ENCODE data around the gene PRKAG3. TPM values are rescaled to one million over a fixed set of nuclear protein-coding genes. Genes with fewer than 3 reads are reported as not detected.

PRKAG3 gene
- total RNA-seq, 1 experiment from 2014 or later = not detected

DNA sequence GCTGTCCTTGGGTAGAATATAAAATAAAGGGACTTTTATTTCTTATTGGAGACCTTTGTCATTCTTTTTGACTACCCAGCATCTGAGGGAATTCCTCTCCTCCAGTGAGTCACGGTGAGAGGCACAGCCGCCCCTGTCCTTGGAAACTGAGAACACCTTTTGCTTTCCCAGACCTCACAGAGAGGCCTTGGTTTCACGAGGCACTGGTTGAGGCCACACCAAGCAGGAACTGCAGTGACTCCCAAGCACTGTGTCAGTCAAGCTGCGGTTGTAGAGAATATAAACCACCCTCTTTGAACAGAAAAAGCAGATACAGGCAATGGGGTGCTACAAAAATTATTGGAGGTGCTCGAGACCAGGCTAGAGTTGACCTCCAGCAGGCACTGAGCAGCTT lies 16.4 kb downstream of the PRKAG3 start:
- Mint-ChIP-seq H3K27ac (ENCODE audit: unreplicated experiment) (no peak overlapping the region), H3K4me3 (ENCODE audit: low read depth, unreplicated experiment) (no peak overlapping the region), H3K27me3 (ENCODE audit: unreplicated experiment) (no peaks in the 10 kb centered on the region), H3K9me3 (ENCODE audit: low read depth, unreplicated experiment) (no peaks in the 10 kb centered on the region), H3K36me3 (ENCODE audit: insufficient read depth, unreplicated experiment) (no peaks in the 10 kb centered on the region), H3K4me1 (ENCODE audit: low read depth, unreplicated experiment) (peaks cover 10% of the 10 kb centered on the region)
- BruUV-seq (replicated peaks) = no TSS peak
- intact Hi-C loops (cut with micrococcal nuclease; ENCODE audit: unreplicated experiment) = no loop called here
- TF ChIP-seq, protein P1, sequence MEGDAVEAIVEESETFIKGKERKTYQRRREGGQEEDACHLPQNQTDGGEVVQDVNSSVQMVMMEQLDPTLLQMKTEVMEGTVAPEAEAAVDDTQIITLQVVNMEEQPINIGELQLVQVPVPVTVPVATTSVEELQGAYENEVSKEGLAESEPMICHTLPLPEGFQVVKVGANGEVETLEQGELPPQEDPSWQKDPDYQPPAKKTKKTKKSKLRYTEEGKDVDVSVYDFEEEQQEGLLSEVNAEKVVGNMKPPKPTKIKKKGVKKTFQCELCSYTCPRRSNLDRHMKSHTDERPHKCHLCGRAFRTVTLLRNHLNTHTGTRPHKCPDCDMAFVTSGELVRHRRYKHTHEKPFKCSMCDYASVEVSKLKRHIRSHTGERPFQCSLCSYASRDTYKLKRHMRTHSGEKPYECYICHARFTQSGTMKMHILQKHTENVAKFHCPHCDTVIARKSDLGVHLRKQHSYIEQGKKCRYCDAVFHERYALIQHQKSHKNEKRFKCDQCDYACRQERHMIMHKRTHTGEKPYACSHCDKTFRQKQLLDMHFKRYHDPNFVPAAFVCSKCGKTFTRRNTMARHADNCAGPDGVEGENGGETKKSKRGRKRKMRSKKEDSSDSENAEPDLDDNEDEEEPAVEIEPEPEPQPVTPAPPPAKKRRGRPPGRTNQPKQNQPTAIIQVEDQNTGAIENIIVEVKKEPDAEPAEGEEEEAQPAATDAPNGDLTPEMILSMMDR (IDR thresholded peaks at IDR 0.05; ENCODE audit: unreplicated experiment) = no peak
- CTCF ChIA-PET = no interaction called here
- no peak for DNase-seq

DNA sequence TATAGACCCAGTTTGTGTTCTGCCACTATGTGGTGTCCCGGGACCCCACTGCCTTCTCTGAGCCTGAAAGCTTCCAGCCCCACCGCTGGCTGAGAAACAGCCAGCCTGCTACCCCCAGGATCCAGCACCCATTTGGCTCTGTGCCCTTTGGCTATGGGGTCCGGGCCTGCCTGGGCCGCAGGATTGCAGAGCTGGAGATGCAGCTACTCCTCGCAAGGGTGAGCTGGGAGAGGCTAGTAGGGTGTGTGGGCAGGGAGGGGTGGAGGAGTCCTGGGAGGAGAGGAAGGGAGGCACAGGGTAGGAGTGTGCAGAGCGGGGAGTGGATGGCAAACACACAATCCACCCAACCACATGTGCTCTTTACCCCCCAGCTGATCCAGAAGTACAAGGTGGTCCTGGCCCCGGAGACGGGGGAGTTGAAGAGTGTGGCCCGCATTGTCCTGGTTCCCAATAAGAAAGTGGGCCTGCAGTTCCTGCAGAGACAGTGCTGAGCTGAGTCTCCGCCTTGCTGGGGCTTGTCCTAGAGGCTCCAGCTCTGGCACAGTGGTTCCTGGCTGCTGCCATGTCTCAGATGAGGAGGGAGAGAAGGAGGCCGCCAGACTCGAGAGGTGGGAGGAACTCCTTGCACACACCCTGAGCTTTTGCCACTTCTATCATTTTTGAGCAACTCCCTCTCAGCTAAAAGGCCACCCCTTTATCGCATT lies 16.9 kb downstream of the PRKAG3 start:
- H3K36me3 Mint-ChIP-seq (ENCODE audit: insufficient read depth, unreplicated experiment) = no peaks in the 10 kb centered on the region
- no peaks in the 10 kb centered on the region for H3K9me3 Mint-ChIP-seq (ENCODE audit: low read depth, unreplicated experiment)
- TF ChIP-seq, protein P1 (IDR thresholded peaks at IDR 0.05; ENCODE audit: unreplicated experiment) = no peak
- BruUV-seq (replicated peaks) = no TSS peak
- peaks cover 10% of the 10 kb centered on the region for H3K4me1 Mint-ChIP-seq (ENCODE audit: low read depth, unreplicated experiment)
- H3K4me3 Mint-ChIP-seq (ENCODE audit: low read depth, unreplicated experiment) = no peak overlapping the region
- H3K27ac Mint-ChIP-seq (ENCODE audit: unreplicated experiment) = no peak overlapping the region
- H3K27me3 Mint-ChIP-seq (ENCODE audit: unreplicated experiment) = no peaks in the 10 kb centered on the region
- no peak for DNase-seq
- CTCF ChIA-PET = interaction anchor here (0.6 kb wide), 1 partner anchor 45 kb away, joined by 5 read pairs; the partner anchor contains the start of gene WNT6
- intact Hi-C loops (cut with micrococcal nuclease; ENCODE audit: unreplicated experiment) = no loop called here

DNA sequence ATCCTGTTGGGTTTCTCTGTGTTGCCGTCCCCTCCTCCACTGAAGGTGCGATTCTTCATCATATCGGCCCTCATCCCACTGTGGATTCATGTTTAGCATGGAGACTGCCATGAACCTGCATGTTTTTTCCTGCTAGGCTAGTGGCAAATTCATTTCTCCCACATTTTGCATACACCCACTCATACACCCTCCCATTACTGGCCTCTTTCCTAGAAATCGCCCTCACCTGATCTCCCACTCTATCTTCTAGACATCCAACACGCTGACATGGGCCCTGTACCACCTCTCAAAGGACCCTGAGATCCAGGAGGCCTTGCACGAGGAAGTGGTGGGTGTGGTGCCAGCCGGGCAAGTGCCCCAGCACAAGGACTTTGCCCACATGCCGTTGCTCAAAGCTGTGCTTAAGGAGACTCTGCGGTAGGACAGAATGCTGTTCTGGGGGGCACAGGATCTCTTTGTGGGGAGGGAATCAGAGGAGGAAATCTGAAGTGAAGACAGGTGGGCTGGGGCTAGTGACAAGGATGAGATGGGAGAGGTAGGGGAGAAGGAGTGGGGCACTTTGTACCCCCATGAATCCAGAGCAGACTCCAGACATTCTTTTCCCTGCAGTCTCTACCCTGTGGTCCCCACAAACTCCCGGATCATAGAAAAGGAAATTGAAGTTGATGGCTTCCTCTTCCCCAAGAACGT lies 17.7 kb downstream of the PRKAG3 start:
- no peak overlapping the region for H3K27ac Mint-ChIP-seq (ENCODE audit: unreplicated experiment)
- TF ChIP-seq, protein P1 (IDR thresholded peaks at IDR 0.05; ENCODE audit: unreplicated experiment) = no peak
- intact Hi-C loops (cut with micrococcal nuclease; ENCODE audit: unreplicated experiment) = no loop called here
- peaks cover 10% of the 10 kb centered on the region for H3K4me1 Mint-ChIP-seq (ENCODE audit: low read depth, unreplicated experiment)
- BruUV-seq (replicated peaks) = no TSS peak
- no peak overlapping the region for H3K4me3 Mint-ChIP-seq (ENCODE audit: low read depth, unreplicated experiment)
- no peaks in the 10 kb centered on the region for H3K27me3 Mint-ChIP-seq (ENCODE audit: unreplicated experiment)
- CTCF ChIA-PET = no interaction called here
- no peak for DNase-seq
- H3K36me3 Mint-ChIP-seq (ENCODE audit: insufficient read depth, unreplicated experiment) = no peaks in the 10 kb centered on the region
- no peaks in the 10 kb centered on the region for H3K9me3 Mint-ChIP-seq (ENCODE audit: low read depth, unreplicated experiment)

DNA sequence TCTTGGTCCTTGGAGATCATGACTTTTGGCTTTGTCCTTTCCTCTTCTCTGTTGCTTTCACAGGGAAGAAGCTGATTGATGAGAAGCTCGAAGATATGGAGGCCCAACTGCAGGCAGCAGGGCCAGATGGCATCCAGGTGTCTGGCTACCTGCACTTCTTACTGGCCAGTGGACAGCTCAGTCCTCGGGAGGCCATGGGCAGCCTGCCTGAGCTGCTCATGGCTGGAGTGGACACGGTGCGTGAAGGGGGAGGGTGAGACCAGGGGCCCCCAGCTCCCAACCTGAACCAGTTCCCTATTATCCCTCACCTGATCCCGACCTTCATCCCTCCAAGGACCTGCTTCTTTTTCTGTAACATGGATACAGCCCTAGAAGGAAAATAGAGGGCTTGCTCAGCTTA lies 18.7 kb downstream of the PRKAG3 start:
- H3K9me3 Mint-ChIP-seq (ENCODE audit: low read depth, unreplicated experiment) = no peaks in the 10 kb centered on the region
- H3K36me3 Mint-ChIP-seq (ENCODE audit: insufficient read depth, unreplicated experiment) = no peaks in the 10 kb centered on the region
- no peak for DNase-seq
- intact Hi-C loops (cut with micrococcal nuclease; ENCODE audit: unreplicated experiment) = no loop called here
- TF ChIP-seq, protein P1 (IDR thresholded peaks at IDR 0.05; ENCODE audit: unreplicated experiment) = no peak
- peaks cover 10% of the 10 kb centered on the region for H3K4me1 Mint-ChIP-seq (ENCODE audit: low read depth, unreplicated experiment)
- CTCF ChIA-PET = no interaction called here
- H3K27ac Mint-ChIP-seq (ENCODE audit: unreplicated experiment) = no peak overlapping the region
- BruUV-seq (replicated peaks) = no TSS peak
- no peaks in the 10 kb centered on the region for H3K27me3 Mint-ChIP-seq (ENCODE audit: unreplicated experiment)
- H3K4me3 Mint-ChIP-seq (ENCODE audit: low read depth, unreplicated experiment) = no peak overlapping the region
